CD14-positive monocyte (primary cell): ENCODE data around the gene INMT. TPM values are rescaled to one million over a fixed set of nuclear protein-coding genes. Genes with fewer than 3 reads are reported as not detected.

ENCODE experiments used
- DNase-seq, 3 donors: peaks; one replicate each; pipeline ENCODE4 v3.0.0-alpha.2; 2011 to 2022
- H2AFZ ChIP-seq: 2 replicates; pipeline ENCODE4 v1.6.0; 2012; ENCODE audit warnings: mild to moderate bottlenecking, low read depth, low read length, inconsistent platforms; ENCODE audit not compliant: insufficient read depth, poor library complexity, severe bottlenecking
- H3K27ac ChIP-seq, 2 donors: 1 replicate in 1 of 2; 2 replicates in 1 of 2; pipeline ENCODE4 v1.5.1; 2012 to 2013; ENCODE audit warnings: low read length in 2 of 2, control low read depth in 1 of 2, inconsistent platforms in 1 of 2, low read depth in 1 of 2, mild to moderate bottlenecking in 1 of 2
- H3K27me3 ChIP-seq, 2 donors: one replicate each; pipeline versions ENCODE4 v1.6.0 to v1.6.1; 2011 to 2013; ENCODE audit warnings: low read length in 2 of 2; ENCODE audit not compliant: control insufficient read depth in 2 of 2, insufficient read depth in 2 of 2
- H3K36me3 ChIP-seq, 2 donors: replicated peaks in 1 of 2; 1 replicate in 1 of 2; 2 replicates in 1 of 2; pipeline versions ENCODE4 v1.5.1 to v1.6.1; 2012 to 2013; ENCODE audit warnings: low read length in 2 of 2, control low read depth in 1 of 2, inconsistent platforms in 1 of 2, mild to moderate bottlenecking in 1 of 2; ENCODE audit not compliant: insufficient read depth in 2 of 2, control insufficient read depth in 1 of 2
- H3K4me1 ChIP-seq, 2 donors: 1 replicate in 1 of 2; 2 replicates in 1 of 2; pipeline versions ENCODE4 v1.5.1 to v1.6.1; 2012 to 2013; ENCODE audit warnings: low read length in 2 of 2, control low read depth in 1 of 2, inconsistent platforms in 1 of 2, mild to moderate bottlenecking in 1 of 2, moderate library complexity in 1 of 2; ENCODE audit not compliant: insufficient read depth in 2 of 2, control insufficient read depth in 1 of 2
- H3K4me2 ChIP-seq: replicated peaks from 2 replicates; pipeline ENCODE3; 2012; ENCODE audit warnings: low read length, moderate library complexity, mild to moderate bottlenecking; ENCODE audit not compliant: poor library complexity, severe bottlenecking; ENCODE audit errors: extremely low read depth
- H3K4me3 ChIP-seq, 3 experiments: fragments of 200-600 bp in 1 of 3; sonication (generic) in 1 of 3; replicated peaks in 1 of 3; 1 replicate in 2 of 3; 2 replicates in 1 of 3; pipeline ENCODE4 v1.5.1; 2011 to 2013; ENCODE audit warnings: low read length in 3 of 3, mild to moderate bottlenecking in 3 of 3, control low read depth in 2 of 3, low read depth in 2 of 3, inconsistent platforms in 1 of 3, moderate library complexity in 1 of 3
- H3K79me2 ChIP-seq: 2 replicates; pipeline ENCODE4 v1.6.0; 2012; ENCODE audit warnings: mild to moderate bottlenecking, control low read depth, inconsistent platforms, low read length, moderate library complexity; ENCODE audit not compliant: insufficient read depth
- H3K9ac ChIP-seq: 2 replicates; pipeline ENCODE4 v1.6.0; 2017; ENCODE audit warnings: low read length, mild to moderate bottlenecking; ENCODE audit not compliant: insufficient read depth, poor library complexity, severe bottlenecking
- H3K9me3 ChIP-seq, 2 donors: replicated peaks in 1 of 2; 1 replicate in 1 of 2; 2 replicates in 1 of 2; pipeline versions ENCODE4 v1.5.1 to v1.6.1; 2012 to 2013; ENCODE audit warnings: low read length in 2 of 2, control low read depth in 1 of 2; ENCODE audit not compliant: control insufficient read depth in 1 of 2, insufficient read depth in 1 of 2
- H4K20me1 ChIP-seq: 2 replicates; pipeline ENCODE4 v1.6.0; 2012; ENCODE audit warnings: mild to moderate bottlenecking, low read length, control low read depth, moderate library complexity; ENCODE audit not compliant: insufficient read depth
- H3K27ac Mint-ChIP-seq, 7 donors: one replicate each; pipeline ENCODE4 v1.8.0; 2020; ENCODE audit warnings: mild to moderate bottlenecking in 7 of 7, mixed read lengths in 7 of 7, moderate library complexity in 6 of 7, inconsistent platforms in 2 of 7
- H3K27me3 Mint-ChIP-seq, 3 donors: one replicate each; pipeline ENCODE4 v1.8.0; 2021 to 2022; ENCODE audit warnings: low read depth in 3 of 3, mild to moderate bottlenecking in 3 of 3, mixed read lengths in 3 of 3, moderate library complexity in 3 of 3, inconsistent platforms in 1 of 3
- H3K36me3 Mint-ChIP-seq, 2 donors: one replicate each; pipeline ENCODE4 v1.8.0; 2020; ENCODE audit warnings: mixed read lengths in 2 of 2, inconsistent platforms in 1 of 2, mild to moderate bottlenecking in 1 of 2
- H3K4me1 Mint-ChIP-seq: one replicate; pipeline ENCODE4 v1.8.0; 2020; ENCODE audit warnings: mild to moderate bottlenecking, mixed read lengths
- H3K4me3 Mint-ChIP-seq, 2 donors: one replicate each; pipeline ENCODE4 v1.8.0; 2020; ENCODE audit warnings: mild to moderate bottlenecking in 2 of 2, mixed read lengths in 2 of 2, moderate library complexity in 1 of 2
- H3K9me3 Mint-ChIP-seq, 7 donors: one replicate each; pipeline ENCODE4 v1.8.0; 2020 to 2022; ENCODE audit warnings: mixed read lengths in 7 of 7, mild to moderate bottlenecking in 6 of 7, moderate library complexity in 6 of 7, inconsistent platforms in 2 of 7
- WGBS: methylation state at CpG from one replicate; pipeline ENCODE4 v1.1.5; 2013; ENCODE audit warnings: missing lambda C conversion rate; ENCODE audit not compliant: insufficient coverage; 5-methylcytosine and 5-hydroxymethylcytosine counted together
- intact Hi-C, 2 donors: fragments of 100-400 bp; cut with micrococcal nuclease; formaldehyde crosslinking; loops; one replicate each; pipeline versions ENCODE4 v1.15.0 to v1.15.1; 2023
- polyA plus RNA-seq, 3 donors: library from polyadenylated mRNA; depleted of rRNA in 1 of 3; unstranded in 2 of 3; stranded (reverse) in 1 of 3; fragments of 300-500 nt in 2 of 3; fragments of >200 nt in 1 of 3; fragmentation: Illumina TruSeq in 2 of 3; gene quantifications; 1 replicate in 2 of 3; 2 replicates in 1 of 3; pipeline ENCODE4 v1.2.3, GENCODE V29; 2012 to 2021
- TF ChIP-seq, protein P1 (sequence below): fragments of 200-600 bp; IDR thresholded peaks from one replicate; pipeline ENCODE4 v1.8.0; 2022; ENCODE audit warnings: antibody characterized with exemption, mild to moderate bottlenecking

INMT gene
- polyA plus RNA-seq, 3 donors = not detected

DNA sequence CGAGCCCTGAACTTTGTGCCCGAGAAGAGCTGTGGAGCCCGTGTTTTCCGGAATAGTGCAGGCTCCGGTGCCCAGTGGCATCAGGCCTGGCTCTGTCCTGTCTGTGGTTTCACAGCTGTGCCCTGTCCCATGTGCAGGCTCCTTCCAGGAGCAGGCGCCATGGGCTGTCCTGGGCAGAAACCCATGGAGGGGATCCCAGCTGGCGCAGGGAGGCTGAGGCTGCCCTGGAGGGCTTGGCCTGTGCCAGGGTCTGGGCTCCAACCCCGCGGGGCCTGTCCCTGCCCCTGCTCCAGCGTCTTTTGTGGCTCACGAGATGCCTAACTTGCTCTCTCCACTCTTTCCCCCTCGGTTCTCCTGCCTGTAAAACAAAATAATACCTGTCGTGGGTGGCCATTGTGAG, 46.3 kb upstream of the INMT start:
- H3K27me3 ChIP-seq = no peaks in the 10 kb centered on the region
- no peak overlapping the region for H3K27ac ChIP-seq
- no peak overlapping the region for H3K9ac ChIP-seq
- H3K9me3 Mint-ChIP-seq = peaks cover 0 to 1% (median 0%) of the 10 kb centered on the region in 7 donors
- TF ChIP-seq, protein P1, sequence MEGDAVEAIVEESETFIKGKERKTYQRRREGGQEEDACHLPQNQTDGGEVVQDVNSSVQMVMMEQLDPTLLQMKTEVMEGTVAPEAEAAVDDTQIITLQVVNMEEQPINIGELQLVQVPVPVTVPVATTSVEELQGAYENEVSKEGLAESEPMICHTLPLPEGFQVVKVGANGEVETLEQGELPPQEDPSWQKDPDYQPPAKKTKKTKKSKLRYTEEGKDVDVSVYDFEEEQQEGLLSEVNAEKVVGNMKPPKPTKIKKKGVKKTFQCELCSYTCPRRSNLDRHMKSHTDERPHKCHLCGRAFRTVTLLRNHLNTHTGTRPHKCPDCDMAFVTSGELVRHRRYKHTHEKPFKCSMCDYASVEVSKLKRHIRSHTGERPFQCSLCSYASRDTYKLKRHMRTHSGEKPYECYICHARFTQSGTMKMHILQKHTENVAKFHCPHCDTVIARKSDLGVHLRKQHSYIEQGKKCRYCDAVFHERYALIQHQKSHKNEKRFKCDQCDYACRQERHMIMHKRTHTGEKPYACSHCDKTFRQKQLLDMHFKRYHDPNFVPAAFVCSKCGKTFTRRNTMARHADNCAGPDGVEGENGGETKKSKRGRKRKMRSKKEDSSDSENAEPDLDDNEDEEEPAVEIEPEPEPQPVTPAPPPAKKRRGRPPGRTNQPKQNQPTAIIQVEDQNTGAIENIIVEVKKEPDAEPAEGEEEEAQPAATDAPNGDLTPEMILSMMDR = no peak
- DNase-seq = no peak
- intact Hi-C loops = no loop called here
- no peaks in the 10 kb centered on the region for H3K79me2 ChIP-seq
- H3K36me3 Mint-ChIP-seq = no peaks in the 10 kb centered on the region
- H3K4me1 ChIP-seq = no peaks in the 10 kb centered on the region
- no peak overlapping the region for H3K4me2 ChIP-seq
- H3K36me3 ChIP-seq = no peaks in the 10 kb centered on the region
- no peak overlapping the region for H3K4me3 ChIP-seq
- H3K27ac Mint-ChIP-seq = no peak overlapping the region
- no peak overlapping the region for H3K4me3 Mint-ChIP-seq
- H3K27me3 Mint-ChIP-seq = peaks cover 0 to 8% (median 0%) of the 10 kb centered on the region in 3 donors
- no peaks in the 10 kb centered on the region for H4K20me1 ChIP-seq
- no peaks in the 10 kb centered on the region for H3K4me1 Mint-ChIP-seq
- 94% methylated on average over 10 of the region's 13 CpGs for WGBS
- H3K9me3 ChIP-seq = no peaks in the 10 kb centered on the region
- no peak overlapping the region for H2AFZ ChIP-seq

DNA sequence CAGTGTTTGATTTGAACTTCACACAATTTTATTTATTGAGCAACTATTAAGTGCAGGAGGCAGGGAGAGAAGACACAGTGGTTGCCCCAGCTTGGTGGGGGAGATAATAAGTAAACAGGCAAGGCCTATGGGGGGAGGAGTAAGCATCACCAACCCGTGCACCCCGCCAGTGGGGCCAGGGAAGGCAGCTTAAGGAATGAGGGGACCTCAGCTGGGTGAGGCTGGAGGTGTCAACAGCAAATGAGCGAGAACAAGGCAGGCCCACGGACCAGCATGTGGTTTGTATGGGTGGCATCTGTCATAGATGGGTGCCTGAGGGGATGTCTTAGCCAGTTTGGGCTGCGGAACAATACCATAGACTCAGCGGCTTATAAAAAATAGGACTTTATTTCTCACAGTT, 45.6 kb upstream of the INMT start:
- 92% methylated on average over 4 of the region's 6 CpGs for WGBS

More for the DNA sequence above, 45.6 kb upstream of the INMT start:
- Histone ChIP-seq H2AFZ (no peak overlapping the region), H3K27ac (no peak overlapping the region), H3K4me1 (no peaks in the 10 kb centered on the region), H3K9me3 (no peaks in the 10 kb centered on the region), H4K20me1 (no peaks in the 10 kb centered on the region), H3K4me3 (no peak overlapping the region), H3K9ac (no peak overlapping the region), H3K79me2 (no peaks in the 10 kb centered on the region), H3K36me3 (no peaks in the 10 kb centered on the region), H3K27me3 (no peaks in the 10 kb centered on the region), H3K4me2 (no peak overlapping the region)
- no peaks in the 10 kb centered on the region for H3K36me3 Mint-ChIP-seq
- H3K9me3 Mint-ChIP-seq = peaks cover 0 to 1% (median 0%) of the 10 kb centered on the region in 7 donors
- no peaks in the 10 kb centered on the region for H3K4me1 Mint-ChIP-seq
- intact Hi-C loops = no loop called here
- TF ChIP-seq, protein P1 = no peak
- peak overlapping the region in 1 of 7 donors; percentile 15 for H3K27ac Mint-ChIP-seq
- H3K27me3 Mint-ChIP-seq = peaks cover 0 to 8% (median 0%) of the 10 kb centered on the region in 3 donors
- DNase-seq = no peak
- H3K4me3 Mint-ChIP-seq = no peak overlapping the region
